Tibial artery (tissue), 4 donors: ENCODE results near the gene GLTPD2.

ENCODE experiments used
- DNase-seq, 2 donors: peaks; one replicate each; pipeline ENCODE4 v3.0.0-alpha.2; 2019
- H3K27ac ChIP-seq, 2 donors: fragments of 200-600 bp; sonication (generic) in 1 of 2; 1 replicate in 1 of 2; 2 replicates in 1 of 2; pipeline ENCODE4 v1.5.1; 2018 to 2019; ENCODE audit warnings: mild to moderate bottlenecking in 1 of 2
- H3K27me3 ChIP-seq, 2 donors: fragments of 200-600 bp; sonication (generic) in 1 of 2; one replicate each; pipeline versions ENCODE4 v1.5.1 to v1.6.0; 2016 to 2019
- H3K36me3 ChIP-seq, 3 donors: fragments of 200-600 bp; sonication (generic) in 2 of 3; one replicate each; pipeline ENCODE4 v1.5.1; 2016 to 2019; ENCODE audit warnings: mild to moderate bottlenecking in 2 of 3
- H3K4me1 ChIP-seq, 4 donors: fragments of 200-600 bp; sonication (generic) in 2 of 4; 1 replicate in 3 of 4; 2 replicates in 1 of 4; pipeline ENCODE4 v1.5.1; 2016 to 2019
- H3K4me3 ChIP-seq, 2 donors: fragments of 200-600 bp; sonication (generic) in 1 of 2; 1 replicate in 1 of 2; 2 replicates in 1 of 2; pipeline ENCODE4 v1.5.1; 2018 to 2019; ENCODE audit warnings: mild to moderate bottlenecking in 2 of 2
- H3K9me3 ChIP-seq, 3 donors: fragments of 200-600 bp; sonication (generic) in 1 of 3; one replicate each; pipeline ENCODE4 v1.5.1; 2016 to 2019
- CTCF ChIP-seq, 2 experiments: fragments of 200-600 bp in 1 of 2; fragments of 450-650 bp in 1 of 2; IDR thresholded peaks; one replicate each; pipeline ENCODE4 v1.5.1; 2017 to 2019; ENCODE audit warnings: antibody characterized with exemption in 2 of 2, mild to moderate bottlenecking in 1 of 2, moderate library complexity in 1 of 2
- intact Hi-C: fragments of 100-400 bp; cut with DNase I; formaldehyde crosslinking; loops from one replicate; pipeline ENCODE4 v1.15.0; 2023; ENCODE audit warnings: low total_unique reads

The GLTPD2 gene

GRCh38 chr17:4741544-4741943, 47.2 kb upstream of the GLTPD2 start:
- intact Hi-C loops, result no loop called here
- no peak for DNase-seq

GRCh38 chr17:4742133-4742532, 46.6 kb upstream of the GLTPD2 start:
- intact Hi-C loops, result no loop called here
- Histone ChIP-seq H3K36me3 (no peaks in the 10 kb centered on the region), H3K9me3 (no peaks in the 10 kb centered on the region), H3K4me3 (no peak overlapping the region), H3K27me3 (peaks cover 0 to 33% of the 10 kb centered on the region in 2 donors), H3K4me1 (peaks cover 0 to 18% (median 16%) of the 10 kb centered on the region in 4 donors), H3K27ac (no peak overlapping the region)
- DNase-seq, result no peak
- TF ChIP-seq CTCF (IDR thresholded peaks at IDR 0.05), result no peak

More at GRCh38 chr17:4741544-4741943, 47.2 kb upstream of the GLTPD2 start:
- H3K4me3 ChIP-seq, result no peak overlapping the region
- no peaks in the 10 kb centered on the region for H3K36me3 ChIP-seq
- no peaks in the 10 kb centered on the region for H3K9me3 ChIP-seq
- H3K27me3 ChIP-seq, result peaks cover 0 to 32% of the 10 kb centered on the region in 2 donors
- no peak overlapping the region for H3K27ac ChIP-seq
- peaks cover 0 to 18% (median 16%) of the 10 kb centered on the region in 4 donors for H3K4me1 ChIP-seq
- TF ChIP-seq CTCF (IDR thresholded peaks at IDR 0.05), result no peak

GRCh38 chr17:4742629-4743028, 46.1 kb upstream of the GLTPD2 start:
- H3K4me1 ChIP-seq, result peaks cover 0 to 18% (median 16%) of the 10 kb centered on the region in 4 donors
- intact Hi-C loops, result no loop called here
- no peak for DNase-seq
- H3K27me3 ChIP-seq, result peaks cover 0 to 33% of the 10 kb centered on the region in 2 donors
- H3K36me3 ChIP-seq, result no peaks in the 10 kb centered on the region
- H3K4me3 ChIP-seq, result no peak overlapping the region
- no peak overlapping the region for H3K27ac ChIP-seq
- no peaks in the 10 kb centered on the region for H3K9me3 ChIP-seq
- TF ChIP-seq CTCF (IDR thresholded peaks at IDR 0.05), result no peak

GRCh38 chr17:4743216-4743615, 45.5 kb upstream of the GLTPD2 start:
- H3K36me3 ChIP-seq, result no peaks in the 10 kb centered on the region
- peaks cover 0 to 16% (median 15%) of the 10 kb centered on the region in 4 donors for H3K4me1 ChIP-seq
- no peak overlapping the region for H3K27ac ChIP-seq
- intact Hi-C loops, result no loop called here
- no peak for TF ChIP-seq CTCF (IDR thresholded peaks at IDR 0.05)
- no peaks in the 10 kb centered on the region for H3K9me3 ChIP-seq
- H3K27me3 ChIP-seq, result peaks cover 0 to 33% of the 10 kb centered on the region in 2 donors
- H3K4me3 ChIP-seq, result no peak overlapping the region
- DNase-seq, result no peak

- no peak overlapping the region for H3K4me3 ChIP-seq
- no peak for TF ChIP-seq CTCF (IDR thresholded peaks at IDR 0.05)
- H3K36me3 ChIP-seq, result no peaks in the 10 kb centered on the region
- no peaks in the 10 kb centered on the region for H3K9me3 ChIP-seq
- intact Hi-C loops, result no loop called here
- no peak for DNase-seq
- H3K4me1 ChIP-seq, result peaks cover 0 to 10% (median 8%) of the 10 kb centered on the region in 4 donors
- no peak overlapping the region for H3K27ac ChIP-seq
- peaks cover 0 to 39% of the 10 kb centered on the region in 2 donors for H3K27me3 ChIP-seq
These were observed 44.9 kb upstream of the GLTPD2 start for GRCh38 chr17:4743898-4744297.
